HEK293 (cell line): Measurements from ENCODE around the gene KRT7.
"Not testable (repeated sequence)": the region's sequence is repeated elsewhere in the genome, so short reads cannot be mapped to it uniquely, and the experiment has no call there.

Source experiments
- CTCF ChIA-PET: fragments of 350-600 bp; formaldehyde crosslinking; extraction: SDS; loops from one replicate; lab custom pipeline; 2021; ENCODE audit warnings: antibody characterized with exemption; lab: Yijun Ruan, JAX
- POLR2A ChIA-PET: fragments of 300-600 bp; formaldehyde crosslinking; extraction: SDS; loops from one replicate; lab custom pipeline; 2020; ENCODE audit warnings: antibody characterized with exemption, inconsistent platforms; lab: Yijun Ruan, JAX
- H3K27ac ChIP-seq: fragments of 200-500 bp; sonication (Bioruptor generic); 2 replicates; pipeline ENCODE4 v1.5.1; 2014; ENCODE audit warnings: low read depth, low read length, control low read depth, inconsistent platforms; ENCODE audit errors: extremely low read depth
- H3K36me3 ChIP-seq, 2 experiments: fragments of 200-500 bp in 1 of 2; sonication (Bioruptor generic) in 1 of 2; 1 replicate in 1 of 2; 2 replicates in 1 of 2; pipeline ENCODE4 v1.5.1; 2014 to 2017; ENCODE audit warnings: inconsistent platforms in 2 of 2, low read length in 2 of 2; ENCODE audit not compliant: control insufficient read depth in 2 of 2, insufficient read depth in 1 of 2
- H3K4me1 ChIP-seq: fragments of 200-500 bp; sonication (Bioruptor generic); 2 replicates; pipeline ENCODE4 v1.5.1; 2014; ENCODE audit warnings: mild to moderate bottlenecking, low read length, inconsistent platforms; ENCODE audit not compliant: control insufficient read depth, insufficient read depth
- H3K4me3 ChIP-seq: 2 replicates; pipeline ENCODE4 v1.5.1; 2011; ENCODE audit warnings: low read depth, mild to moderate bottlenecking, control low read depth, low read length, moderate library complexity
- H3K9me3 ChIP-seq: fragments of 200-500 bp; sonication (Bioruptor generic); 2 replicates; pipeline ENCODE4 v1.5.1; 2014; ENCODE audit warnings: low read depth, low read length, inconsistent platforms; ENCODE audit not compliant: control insufficient read depth, insufficient read depth
- SETDB1 ChIP-seq: IDR thresholded peaks from one replicate; pipeline ENCODE4 v1.6.1; 2017; ENCODE audit warnings: mild to moderate bottlenecking, low read length, moderate library complexity, mixed read lengths; ENCODE audit not compliant: insufficient read length
- TRIM28 ChIP-seq: IDR thresholded peaks from 2 replicates; pipeline ENCODE4 v1.6.1; 2011; ENCODE audit warnings: low read length, control low read depth, borderline replicate concordance
- ZNF202 ChIP-seq: fragments of 450-650 bp; formaldehyde crosslinking; IDR thresholded peaks from 2 replicates; pipeline ENCODE4 v1.5.1; 2016; ENCODE audit warnings: missing biosample characterization, missing genetic modification characterization, borderline replicate concordance
- ZNF292 ChIP-seq: fragments of 450-650 bp; formaldehyde crosslinking; IDR thresholded peaks from 2 replicates; pipeline ENCODE4 v1.5.1; 2016; ENCODE audit warnings: low read depth, missing biosample characterization, missing genetic modification characterization, borderline replicate concordance
- ZNF510 ChIP-seq: fragments of 450-650 bp; formaldehyde crosslinking; IDR thresholded peaks from 2 replicates; pipeline ENCODE4 v1.5.1; 2018; ENCODE audit warnings: mild to moderate bottlenecking, missing genetic modification characterization, missing biosample characterization; ENCODE audit not compliant: insufficient replicate concordance
- ZNF544 ChIP-seq: fragments of 450-650 bp; formaldehyde crosslinking; IDR thresholded peaks from 2 replicates; pipeline ENCODE4 v1.5.0; 2017; ENCODE audit warnings: missing biosample characterization, missing genetic modification characterization
- ZNF561 ChIP-seq: fragments of 450-650 bp; IDR thresholded peaks from 2 replicates; pipeline ENCODE4 v1.5.1; 2018; ENCODE audit warnings: missing biosample characterization, missing genetic modification characterization, borderline replicate concordance
- ZNF664 ChIP-seq: fragments of 450-650 bp; formaldehyde crosslinking; IDR thresholded peaks from 2 replicates; pipeline ENCODE4 v1.5.1; 2016; ENCODE audit warnings: missing biosample characterization, missing genetic modification characterization
- TF ChIP-seq, protein P1 (sequence below): fragments of 450-650 bp; formaldehyde crosslinking; IDR thresholded peaks from 2 replicates; pipeline ENCODE4 v1.5.1; 2016; ENCODE audit warnings: missing biosample characterization, missing genetic modification characterization
- TF ChIP-seq, protein P2 (sequence below): fragments of 450-650 bp; formaldehyde crosslinking; IDR thresholded peaks from 2 replicates; pipeline ENCODE4 v1.5.1; 2017; ENCODE audit warnings: missing biosample characterization, mild to moderate bottlenecking, missing genetic modification characterization, moderate library complexity
- TF ChIP-seq, protein P3 (sequence below): fragments of 450-650 bp; formaldehyde crosslinking; IDR thresholded peaks from 2 replicates; pipeline ENCODE4 v1.5.1; 2016; ENCODE audit warnings: missing biosample characterization, missing genetic modification characterization

The KRT7 gene

DNA sequence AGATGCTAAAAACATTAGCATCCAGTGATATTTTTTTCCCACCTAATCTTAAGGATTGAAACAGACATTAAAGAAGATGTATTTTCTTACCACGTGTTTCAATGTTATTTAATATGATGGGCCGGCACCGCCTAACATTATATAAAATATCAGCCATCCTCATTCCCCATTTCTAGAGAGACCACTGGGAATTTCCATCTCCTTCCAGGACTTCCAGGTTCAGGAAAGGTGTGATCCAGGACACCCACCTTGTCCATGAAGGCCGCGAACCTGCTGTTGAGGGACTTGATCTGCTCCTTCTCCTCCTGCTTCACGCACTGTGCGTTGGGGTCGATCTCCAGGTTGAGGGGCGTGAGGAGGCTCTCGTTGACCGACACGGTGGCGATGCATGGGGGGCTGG lies 24.9 kb downstream of the KRT7 start:
- POLR2A ChIA-PET, H3K4me3 ChIP-seq: not testable (repeated sequence)

DNA sequence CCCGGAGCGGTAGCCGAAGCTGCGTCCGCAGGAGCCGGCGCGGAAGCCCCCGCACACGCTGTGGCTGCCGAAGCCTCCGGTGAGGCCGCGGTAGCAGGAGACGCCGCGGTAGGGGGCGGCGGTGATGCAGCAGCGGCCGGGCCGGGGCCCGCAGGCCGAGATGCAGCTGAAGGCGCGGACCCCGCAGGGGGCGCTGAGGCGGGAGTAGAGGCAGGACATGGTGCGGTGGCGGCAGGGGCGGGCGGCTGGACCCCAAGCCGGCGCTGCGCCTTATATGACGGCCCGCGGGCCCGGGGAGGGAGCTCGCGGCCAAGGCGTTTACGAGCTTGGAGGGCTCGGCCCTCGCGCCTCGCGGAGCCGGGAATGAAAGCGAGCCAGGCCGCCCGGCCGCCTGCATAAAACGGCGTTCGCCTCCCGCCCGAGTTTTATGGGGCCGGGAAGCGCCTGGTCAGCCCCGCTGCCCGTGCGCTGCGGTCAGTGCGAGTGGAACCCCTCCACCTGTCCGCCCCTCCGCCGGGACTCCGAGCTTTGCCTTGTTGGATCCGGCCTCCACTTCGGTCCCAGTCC lies 25.4 kb downstream of the KRT7 start:
- H3K36me3 ChIP-seq: no peaks in the 10 kb centered on the region
- no peaks in the 10 kb centered on the region for H3K9me3 ChIP-seq
- no peak for TF ChIP-seq ZNF292
- no peak for TF ChIP-seq ZNF202 (tag by site-specific recombination)
- TF ChIP-seq ZNF544 (tag by site-specific recombination): no peak
- no peak for TF ChIP-seq ZNF664 (tag by site-specific recombination)
- no peak for TF ChIP-seq ZNF561 (tag by site-specific recombination)
- TF ChIP-seq, protein P1, sequence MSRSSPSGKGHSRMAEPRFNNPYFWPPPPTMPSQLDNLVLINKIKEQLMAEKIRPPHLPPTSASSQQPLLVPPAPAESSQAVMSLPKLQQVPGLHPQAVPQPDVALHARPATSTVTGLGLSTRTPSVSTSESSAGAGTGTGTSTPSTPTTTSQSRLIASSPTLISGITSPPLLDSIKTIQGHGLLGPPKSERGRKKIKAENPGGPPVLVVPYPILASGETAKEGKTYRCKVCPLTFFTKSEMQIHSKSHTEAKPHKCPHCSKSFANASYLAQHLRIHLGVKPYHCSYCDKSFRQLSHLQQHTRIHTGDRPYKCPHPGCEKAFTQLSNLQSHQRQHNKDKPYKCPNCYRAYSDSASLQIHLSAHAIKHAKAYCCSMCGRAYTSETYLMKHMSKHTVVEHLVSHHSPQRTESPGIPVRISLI: no peak
- H3K27ac ChIP-seq: no peak overlapping the region
- peaks cover 18% of the 10 kb centered on the region for H3K4me1 ChIP-seq
- POLR2A ChIA-PET: no interaction called here
- CTCF ChIA-PET: interaction anchor here (0.9 to 2.2 kb wide), 3 partner anchors 21 to 33 kb away, joined by 3 to 4 read pairs (median 3); no protein-coding TSS in a partner anchor
- H3K4me3 ChIP-seq: no peak overlapping the region

More for the DNA sequence above, 24.9 kb downstream of the KRT7 start:
- CTCF ChIA-PET: interaction anchor here (1.2 kb wide), 1 partner anchor 33 kb away, joined by 3 read pairs; no protein-coding TSS in a partner anchor
- H3K36me3 ChIP-seq, H3K27ac ChIP-seq, H3K9me3 ChIP-seq: not testable (repeated sequence)
- peaks cover 18% of the 10 kb centered on the region for H3K4me1 ChIP-seq

DNA sequence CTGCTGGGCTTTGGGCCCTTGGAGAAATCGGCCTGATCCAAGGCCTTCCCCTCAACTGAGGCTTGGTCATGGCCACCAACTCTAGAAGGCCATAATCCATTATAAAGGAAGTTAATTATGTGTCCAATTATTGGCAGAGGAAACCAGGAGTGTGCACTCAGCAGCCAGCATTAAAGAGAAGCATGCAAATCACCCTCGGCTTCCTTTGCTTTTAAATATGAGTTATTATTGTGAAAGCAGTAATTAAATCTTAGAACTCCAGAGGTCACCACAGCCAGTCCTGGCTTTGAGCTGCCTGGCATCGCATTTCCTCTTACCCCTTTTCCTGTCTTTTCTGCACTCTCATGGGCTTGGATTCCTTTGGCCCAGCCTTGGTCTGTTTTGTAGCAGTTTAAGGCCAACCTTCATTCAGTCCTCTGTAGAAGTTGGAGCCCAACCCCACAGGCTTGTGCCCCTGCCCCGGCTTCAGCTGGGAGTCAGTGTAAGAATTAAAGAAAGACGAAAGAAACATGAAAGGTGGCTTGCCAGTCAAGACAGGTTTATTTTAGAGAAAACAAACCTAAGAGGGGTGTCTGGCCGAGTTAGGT lies 26.7 kb downstream of the KRT7 start:
- peaks cover 18% of the 10 kb centered on the region for H3K4me1 ChIP-seq
- POLR2A ChIA-PET: no interaction called here
- H3K36me3 ChIP-seq: no peaks in the 10 kb centered on the region
- H3K4me3 ChIP-seq: no peak overlapping the region
- CTCF ChIA-PET: interaction anchor here (0.6 to 2.2 kb wide), 9 partner anchors 8 to 116 kb away, joined by 3 to 7 read pairs (median 4); no protein-coding TSS in a partner anchor
- TF ChIP-seq, protein P2, sequence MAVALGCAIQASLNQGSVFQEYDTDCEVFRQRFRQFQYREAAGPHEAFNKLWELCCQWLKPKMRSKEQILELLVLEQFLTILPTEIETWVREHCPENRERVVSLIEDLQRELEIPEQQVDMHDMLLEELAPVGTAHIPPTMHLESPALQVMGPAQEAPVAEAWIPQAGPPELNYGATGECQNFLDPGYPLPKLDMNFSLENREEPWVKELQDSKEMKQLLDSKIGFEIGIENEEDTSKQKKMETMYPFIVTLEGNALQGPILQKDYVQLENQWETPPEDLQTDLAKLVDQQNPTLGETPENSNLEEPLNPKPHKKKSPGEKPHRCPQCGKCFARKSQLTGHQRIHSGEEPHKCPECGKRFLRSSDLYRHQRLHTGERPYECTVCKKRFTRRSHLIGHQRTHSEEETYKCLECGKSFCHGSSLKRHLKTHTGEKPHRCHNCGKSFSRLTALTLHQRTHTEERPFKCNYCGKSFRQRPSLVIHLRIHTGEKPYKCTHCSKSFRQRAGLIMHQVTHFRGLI (tag by site-specific recombination): peak; percentile 95
- TF ChIP-seq TRIM28 (0 out of 2 replicates have a peak, but pooled peaks have one; percentile 39), ZNF510 (tag by site-specific recombination) (peak; percentile 37), SETDB1 (peak; percentile 85)
- TF ChIP-seq, protein P3, sequence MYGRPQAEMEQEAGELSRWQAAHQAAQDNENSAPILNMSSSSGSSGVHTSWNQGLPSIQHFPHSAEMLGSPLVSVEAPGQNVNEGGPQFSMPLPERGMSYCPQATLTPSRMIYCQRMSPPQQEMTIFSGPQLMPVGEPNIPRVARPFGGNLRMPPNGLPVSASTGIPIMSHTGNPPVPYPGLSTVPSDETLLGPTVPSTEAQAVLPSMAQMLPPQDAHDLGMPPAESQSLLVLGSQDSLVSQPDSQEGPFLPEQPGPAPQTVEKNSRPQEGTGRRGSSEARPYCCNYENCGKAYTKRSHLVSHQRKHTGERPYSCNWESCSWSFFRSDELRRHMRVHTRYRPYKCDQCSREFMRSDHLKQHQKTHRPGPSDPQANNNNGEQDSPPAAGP (tag by site-specific recombination): no peak
- no peaks in the 10 kb centered on the region for H3K9me3 ChIP-seq
- H3K27ac ChIP-seq: no peak overlapping the region
